Measurements from ENCODE around the gene SDC3.

DNA sequence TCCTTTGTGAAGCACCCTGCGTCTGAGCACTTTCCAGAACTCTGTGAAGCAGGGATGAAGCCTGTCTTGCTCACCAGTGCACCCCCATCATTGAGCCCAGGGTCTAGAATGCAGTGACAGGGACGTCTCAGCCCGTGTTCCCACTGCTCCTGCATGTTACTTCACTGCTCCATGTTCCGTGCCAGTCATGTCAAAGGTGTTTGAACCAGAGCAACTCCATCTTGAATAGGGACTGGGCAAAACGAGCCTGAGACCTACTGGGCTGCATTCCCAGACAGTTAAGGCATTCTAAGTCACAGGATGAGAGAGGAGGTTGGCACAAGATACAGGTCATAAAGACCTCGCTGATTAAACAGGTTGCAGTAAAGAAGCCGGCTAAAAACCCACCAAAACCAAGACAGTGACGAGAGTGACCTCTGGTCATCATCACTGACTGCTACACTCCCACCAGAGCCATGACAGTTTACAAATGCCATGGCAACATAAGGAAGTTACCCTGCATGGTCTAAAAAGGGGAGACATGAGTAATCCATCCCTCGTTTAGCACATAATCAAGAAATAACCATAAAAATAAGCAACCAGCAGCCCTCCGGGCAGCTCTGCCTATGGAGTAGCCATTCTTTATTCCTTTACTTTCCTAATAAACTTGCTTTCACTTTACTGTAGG is 63.2 kb downstream of the SDC3 start:
- TF ChIP-seq EZH2 (IDR thresholded peaks at IDR 0.05) (no peak), EZH2phosphoT487 (IDR thresholded peaks at IDR 0.05) (no peak)
- TF ChIP-seq, protein P1, sequence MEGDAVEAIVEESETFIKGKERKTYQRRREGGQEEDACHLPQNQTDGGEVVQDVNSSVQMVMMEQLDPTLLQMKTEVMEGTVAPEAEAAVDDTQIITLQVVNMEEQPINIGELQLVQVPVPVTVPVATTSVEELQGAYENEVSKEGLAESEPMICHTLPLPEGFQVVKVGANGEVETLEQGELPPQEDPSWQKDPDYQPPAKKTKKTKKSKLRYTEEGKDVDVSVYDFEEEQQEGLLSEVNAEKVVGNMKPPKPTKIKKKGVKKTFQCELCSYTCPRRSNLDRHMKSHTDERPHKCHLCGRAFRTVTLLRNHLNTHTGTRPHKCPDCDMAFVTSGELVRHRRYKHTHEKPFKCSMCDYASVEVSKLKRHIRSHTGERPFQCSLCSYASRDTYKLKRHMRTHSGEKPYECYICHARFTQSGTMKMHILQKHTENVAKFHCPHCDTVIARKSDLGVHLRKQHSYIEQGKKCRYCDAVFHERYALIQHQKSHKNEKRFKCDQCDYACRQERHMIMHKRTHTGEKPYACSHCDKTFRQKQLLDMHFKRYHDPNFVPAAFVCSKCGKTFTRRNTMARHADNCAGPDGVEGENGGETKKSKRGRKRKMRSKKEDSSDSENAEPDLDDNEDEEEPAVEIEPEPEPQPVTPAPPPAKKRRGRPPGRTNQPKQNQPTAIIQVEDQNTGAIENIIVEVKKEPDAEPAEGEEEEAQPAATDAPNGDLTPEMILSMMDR (IDR thresholded peaks at IDR 0.05), result no peak

Measured in neural progenitor cell (in vitro differentiated cells).